NB4 (cell line): ENCODE results near the gene PDE1A.

Experiments used
- DNase-seq: peaks from one replicate; pipeline ENCODE4 v3.0.0; 2010; ENCODE audit warnings: low read depth
- H3K4me3 ChIP-seq: one replicate; pipeline ENCODE4 v1.5.1; 2011; ENCODE audit warnings: mild to moderate bottlenecking, low read depth, low read length, moderate library complexity
- MYC ChIP-seq: IDR thresholded peaks from 2 replicates; pipeline ENCODE4 v1.6.1; 2011; ENCODE audit warnings: low read depth, low read length
- POLR2A ChIP-seq: IDR thresholded peaks from 2 replicates; pipeline ENCODE4 v1.6.1; 2011; ENCODE audit warnings: mild to moderate bottlenecking; ENCODE audit not compliant: insufficient read length; ENCODE audit errors: extremely low read depth
- TF ChIP-seq, protein P1 (sequence below): IDR thresholded peaks from one replicate; pipeline ENCODE4 v1.5.1; 2012; ENCODE audit warnings: low read depth, low read length
- TF ChIP-seq, protein P2 (sequence below): IDR thresholded peaks from 2 replicates; pipeline ENCODE4 v1.6.1; 2011; ENCODE audit warnings: low read depth, low read length

PDE1A gene

DNA sequence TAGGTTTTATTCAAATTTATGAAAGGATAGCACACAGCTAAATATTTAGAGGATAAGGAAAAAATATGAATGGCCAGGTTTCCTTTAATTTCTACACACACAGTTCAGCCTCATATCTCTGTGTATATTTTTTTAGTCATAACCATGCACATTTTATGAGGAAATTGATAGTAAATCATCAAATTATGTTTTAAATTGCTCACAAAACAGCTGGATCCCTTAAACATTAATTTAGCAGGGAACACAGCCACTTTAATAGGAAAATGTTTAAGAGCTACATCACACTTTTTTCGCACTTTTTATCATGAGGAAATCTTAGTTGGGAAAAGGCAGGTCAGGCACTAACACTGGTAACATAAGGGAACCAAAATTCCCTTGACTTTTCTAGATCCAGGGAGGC lies 65.4 kb downstream of the PDE1A start:
- TF ChIP-seq, protein P1, sequence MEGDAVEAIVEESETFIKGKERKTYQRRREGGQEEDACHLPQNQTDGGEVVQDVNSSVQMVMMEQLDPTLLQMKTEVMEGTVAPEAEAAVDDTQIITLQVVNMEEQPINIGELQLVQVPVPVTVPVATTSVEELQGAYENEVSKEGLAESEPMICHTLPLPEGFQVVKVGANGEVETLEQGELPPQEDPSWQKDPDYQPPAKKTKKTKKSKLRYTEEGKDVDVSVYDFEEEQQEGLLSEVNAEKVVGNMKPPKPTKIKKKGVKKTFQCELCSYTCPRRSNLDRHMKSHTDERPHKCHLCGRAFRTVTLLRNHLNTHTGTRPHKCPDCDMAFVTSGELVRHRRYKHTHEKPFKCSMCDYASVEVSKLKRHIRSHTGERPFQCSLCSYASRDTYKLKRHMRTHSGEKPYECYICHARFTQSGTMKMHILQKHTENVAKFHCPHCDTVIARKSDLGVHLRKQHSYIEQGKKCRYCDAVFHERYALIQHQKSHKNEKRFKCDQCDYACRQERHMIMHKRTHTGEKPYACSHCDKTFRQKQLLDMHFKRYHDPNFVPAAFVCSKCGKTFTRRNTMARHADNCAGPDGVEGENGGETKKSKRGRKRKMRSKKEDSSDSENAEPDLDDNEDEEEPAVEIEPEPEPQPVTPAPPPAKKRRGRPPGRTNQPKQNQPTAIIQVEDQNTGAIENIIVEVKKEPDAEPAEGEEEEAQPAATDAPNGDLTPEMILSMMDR, result no peak
- TF ChIP-seq, protein P2, sequence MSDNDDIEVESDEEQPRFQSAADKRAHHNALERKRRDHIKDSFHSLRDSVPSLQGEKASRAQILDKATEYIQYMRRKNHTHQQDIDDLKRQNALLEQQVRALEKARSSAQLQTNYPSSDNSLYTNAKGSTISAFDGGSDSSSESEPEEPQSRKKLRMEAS, result no peak
- TF ChIP-seq MYC, result no peak
- TF ChIP-seq POLR2A, result no peak
- no peak for DNase-seq

DNA sequence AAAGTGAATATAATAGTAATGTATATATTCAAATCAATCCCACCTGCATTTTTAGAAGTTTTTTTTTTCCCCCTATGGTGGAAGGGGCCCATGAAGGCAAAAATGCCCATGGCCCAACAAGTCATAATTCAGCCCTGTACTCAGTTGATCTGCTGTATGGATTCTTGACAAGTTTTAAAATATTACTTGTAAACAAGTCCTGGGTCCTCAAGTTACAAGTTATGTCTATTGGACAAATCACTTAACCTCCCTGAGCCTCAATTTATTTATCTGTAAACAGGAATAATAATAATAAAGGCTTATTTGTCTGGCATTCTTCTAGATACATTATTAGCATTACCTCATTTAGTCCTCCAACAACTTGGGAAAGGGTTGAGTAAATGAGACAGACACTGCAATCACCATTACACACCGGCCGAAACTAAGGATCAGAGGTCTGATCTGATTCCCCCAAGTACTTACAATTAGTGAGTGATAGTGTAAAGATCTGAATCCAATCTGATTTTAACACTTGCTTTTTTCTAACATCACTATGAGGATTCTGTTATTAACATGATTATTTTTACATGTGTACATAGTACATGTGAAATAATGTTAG lies 66.1 kb downstream of the PDE1A start:
- no peak for TF ChIP-seq POLR2A
- TF ChIP-seq, protein P2, result no peak
- TF ChIP-seq, protein P1, result no peak
- TF ChIP-seq MYC, result no peak
- no peak for DNase-seq
- H3K4me3 ChIP-seq, result no peak overlapping the region

More for the DNA sequence above, 65.4 kb downstream of the PDE1A start:
- H3K4me3 ChIP-seq, result no peak overlapping the region

DNA sequence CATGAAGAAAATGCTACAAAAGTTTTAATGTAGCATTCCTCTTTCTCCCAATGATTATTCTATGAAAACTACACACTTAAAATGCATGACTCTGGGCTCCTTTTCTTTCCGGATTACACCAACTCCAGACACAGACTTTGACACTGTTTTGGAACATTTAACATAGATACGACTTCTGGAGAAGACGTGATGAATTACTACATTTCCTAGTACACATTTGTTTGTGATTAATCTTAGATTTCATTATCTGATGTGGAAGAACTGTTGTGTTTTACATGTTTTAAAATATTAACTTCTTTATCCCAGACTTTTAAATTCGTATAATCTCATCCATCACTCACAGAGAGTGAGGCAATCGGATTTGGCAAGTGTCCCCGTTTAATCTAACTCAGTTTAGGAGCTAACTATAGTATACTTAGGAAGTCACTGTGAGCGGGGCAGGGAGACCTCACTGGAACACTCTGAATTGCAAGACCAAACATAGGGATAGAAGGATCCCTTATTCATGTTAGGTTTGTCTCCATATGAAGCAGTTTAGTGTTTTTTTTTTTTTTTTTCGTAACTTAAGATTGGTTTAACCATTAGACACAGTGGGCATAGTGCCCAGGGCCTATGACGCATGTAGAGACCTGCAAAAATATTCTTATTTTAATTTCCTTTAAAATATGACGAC lies 66.7 kb downstream of the PDE1A start:
- TF ChIP-seq, protein P2, result no peak
- TF ChIP-seq POLR2A (no peak), MYC (no peak)
- TF ChIP-seq, protein P1, result no peak
- DNase-seq, result no peak
- no peak overlapping the region for H3K4me3 ChIP-seq

DNA sequence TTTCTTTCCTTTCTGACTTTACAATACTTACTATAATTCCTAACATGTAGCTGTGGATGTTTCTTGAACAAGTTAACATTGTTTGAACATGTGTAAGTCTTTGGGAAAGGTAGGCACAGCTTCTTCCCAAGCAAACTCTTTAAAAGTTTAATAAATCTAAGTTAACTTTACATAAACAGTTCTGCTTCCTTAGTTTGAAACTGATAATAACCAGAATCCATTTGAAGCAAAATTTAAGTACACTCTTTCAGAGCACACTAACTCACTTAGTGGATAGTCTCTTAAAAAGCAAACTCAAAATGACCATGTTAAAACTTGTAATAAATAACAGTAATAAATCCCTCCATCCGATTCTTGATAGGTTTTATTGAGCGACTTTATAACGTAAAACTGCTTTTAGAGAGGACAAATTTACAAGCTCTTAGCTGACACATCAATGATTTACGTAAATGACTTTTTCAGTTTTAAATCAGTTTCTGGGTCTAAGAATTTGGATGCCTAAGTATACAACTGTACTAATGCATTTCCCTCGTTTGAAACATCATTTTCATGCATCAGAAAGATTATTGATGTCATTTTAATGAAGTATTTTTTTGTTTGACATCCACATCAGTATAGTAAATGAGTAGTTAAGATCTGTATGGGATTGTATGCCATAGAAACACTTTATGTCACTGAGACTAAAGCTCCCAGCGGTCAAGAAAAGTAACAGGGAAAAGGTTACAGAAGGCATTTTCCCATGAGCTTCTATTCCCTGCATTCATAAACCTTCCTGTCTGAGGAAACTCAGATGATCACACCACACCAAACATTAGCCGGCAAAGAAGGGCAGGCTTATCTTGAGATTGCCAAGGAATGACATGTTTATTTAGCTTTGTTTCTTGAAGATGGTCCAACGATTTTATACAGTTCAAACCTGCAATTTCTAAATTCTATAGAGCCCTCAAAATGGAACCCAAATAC lies 67.5 kb downstream of the PDE1A start:
- TF ChIP-seq, protein P2, result no peak
- TF ChIP-seq MYC, result no peak
- TF ChIP-seq, protein P1, result no peak
- no peak for TF ChIP-seq POLR2A
- no peak overlapping the region for H3K4me3 ChIP-seq
- DNase-seq, result no peak

DNA sequence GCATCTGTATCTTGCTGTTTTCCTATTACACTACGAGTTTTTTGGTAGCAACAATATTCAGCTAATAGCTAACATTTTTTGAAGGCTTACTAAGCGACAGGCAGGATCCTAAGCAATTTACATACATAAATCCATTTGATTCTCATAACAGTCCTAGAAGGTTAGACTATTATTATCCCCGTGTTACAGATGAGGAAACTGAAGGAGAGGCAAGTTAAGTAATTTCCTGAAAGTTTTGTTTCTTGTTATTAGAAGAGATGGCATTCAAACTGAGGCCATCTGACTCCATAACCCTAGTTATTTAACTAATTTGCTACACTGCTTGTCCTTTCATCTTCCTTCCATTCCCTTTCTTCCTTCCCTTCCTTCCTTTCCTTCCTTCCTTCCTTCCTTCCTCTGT lies 68.2 kb downstream of the PDE1A start:
- no peak for TF ChIP-seq MYC
- no peak for DNase-seq
- no peak overlapping the region for H3K4me3 ChIP-seq

DNA sequence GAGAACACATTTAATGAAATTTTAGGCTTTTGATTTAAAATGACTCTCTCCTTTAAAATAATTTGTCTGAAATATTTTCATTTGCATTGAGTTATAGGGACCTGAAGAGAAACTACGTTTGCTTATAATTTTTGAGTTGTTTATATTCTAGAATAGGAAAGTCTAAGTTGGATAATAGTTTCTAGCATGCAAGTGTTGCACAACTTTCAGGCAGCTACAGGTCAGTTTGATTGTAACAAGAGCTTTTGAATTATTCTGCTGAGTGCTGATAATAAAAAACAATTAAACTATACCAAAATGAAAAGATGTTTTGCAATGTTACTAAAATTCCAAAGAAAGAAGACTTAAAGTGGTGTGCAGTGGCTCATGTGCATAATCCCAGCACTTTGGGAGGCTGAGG lies 71.0 kb downstream of the PDE1A start:
- DNase-seq, result no peak
- H3K4me3 ChIP-seq, result no peak overlapping the region
- TF ChIP-seq POLR2A (no peak), MYC (no peak)
